NCI-H2196 treated with DMSO at 0.1 percent for 48 hours (cell line): ENCODE measurements around the gene ZNF207.
"Not testable (repeated sequence)": the region's sequence is repeated elsewhere in the genome, so short reads cannot be mapped to it uniquely, and the experiment has no call there.

Experiments
- DNase-seq: peaks from one replicate; lab custom pipeline; 2025; ENCODE audit not compliant: unreplicated experiment; lab: John Stamatoyannopoulos, UW

The ZNF207 gene

DNA sequence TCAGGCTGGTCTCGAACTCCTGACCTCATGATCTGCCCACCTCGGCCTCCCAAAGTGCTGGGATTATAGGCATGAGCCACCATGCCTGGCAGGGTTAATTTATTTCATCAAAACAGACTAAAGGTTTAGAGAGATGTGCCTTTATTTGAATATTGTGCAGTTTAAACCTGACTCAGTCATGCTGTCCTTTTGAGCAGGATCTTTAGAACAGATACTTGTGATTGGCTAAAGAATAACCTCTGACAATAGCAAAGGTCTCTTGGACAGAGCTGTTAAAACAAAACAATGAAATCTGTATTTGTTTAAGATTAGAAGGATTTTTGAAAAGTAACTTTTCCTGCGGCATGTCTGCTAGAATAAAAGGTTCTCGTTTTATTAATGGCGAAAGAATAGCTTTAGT, 36.0 kb downstream of the ZNF207 start:
- no peak for DNase-seq

DNA sequence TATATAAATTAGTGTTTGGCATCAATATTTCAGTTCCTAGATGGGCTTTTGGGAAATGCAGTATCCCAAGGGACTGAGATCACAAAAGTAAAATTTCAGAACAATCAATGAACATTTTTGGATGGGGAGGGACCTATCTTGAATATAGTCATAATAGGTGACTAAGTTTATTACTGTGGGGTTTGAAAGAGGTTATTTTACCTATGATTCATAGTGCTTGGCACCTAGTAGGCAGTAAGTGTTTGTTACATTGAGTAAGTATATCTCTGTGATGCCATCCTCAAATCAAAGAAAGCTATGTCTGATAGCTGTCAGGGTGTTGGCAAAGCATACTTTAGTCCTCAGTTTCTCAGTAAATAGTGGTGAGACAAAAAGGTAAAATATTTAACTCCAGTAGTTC, 36.9 kb downstream of the ZNF207 start:
- no peak for DNase-seq

DNA sequence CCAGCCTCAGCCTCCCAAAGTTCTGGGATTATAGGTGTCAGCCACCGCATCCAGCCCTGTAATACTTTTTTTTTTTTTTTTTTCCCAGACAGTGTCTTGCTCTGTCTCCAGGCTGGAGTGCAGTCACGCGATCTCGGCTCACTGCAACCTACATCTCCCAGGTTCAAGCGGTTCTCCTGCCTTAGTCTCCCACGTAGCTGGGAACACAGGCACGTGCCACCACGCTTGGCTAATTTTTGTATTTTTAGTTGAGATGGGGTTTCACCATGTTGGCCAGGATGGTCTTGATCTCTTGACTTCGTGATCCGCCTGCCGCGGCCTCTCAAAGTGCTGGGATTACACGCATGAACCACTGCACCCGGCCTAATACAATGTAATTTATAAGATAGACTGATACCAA, 38.2 kb downstream of the ZNF207 start:
- not testable (repeated sequence) for DNase-seq

DNA sequence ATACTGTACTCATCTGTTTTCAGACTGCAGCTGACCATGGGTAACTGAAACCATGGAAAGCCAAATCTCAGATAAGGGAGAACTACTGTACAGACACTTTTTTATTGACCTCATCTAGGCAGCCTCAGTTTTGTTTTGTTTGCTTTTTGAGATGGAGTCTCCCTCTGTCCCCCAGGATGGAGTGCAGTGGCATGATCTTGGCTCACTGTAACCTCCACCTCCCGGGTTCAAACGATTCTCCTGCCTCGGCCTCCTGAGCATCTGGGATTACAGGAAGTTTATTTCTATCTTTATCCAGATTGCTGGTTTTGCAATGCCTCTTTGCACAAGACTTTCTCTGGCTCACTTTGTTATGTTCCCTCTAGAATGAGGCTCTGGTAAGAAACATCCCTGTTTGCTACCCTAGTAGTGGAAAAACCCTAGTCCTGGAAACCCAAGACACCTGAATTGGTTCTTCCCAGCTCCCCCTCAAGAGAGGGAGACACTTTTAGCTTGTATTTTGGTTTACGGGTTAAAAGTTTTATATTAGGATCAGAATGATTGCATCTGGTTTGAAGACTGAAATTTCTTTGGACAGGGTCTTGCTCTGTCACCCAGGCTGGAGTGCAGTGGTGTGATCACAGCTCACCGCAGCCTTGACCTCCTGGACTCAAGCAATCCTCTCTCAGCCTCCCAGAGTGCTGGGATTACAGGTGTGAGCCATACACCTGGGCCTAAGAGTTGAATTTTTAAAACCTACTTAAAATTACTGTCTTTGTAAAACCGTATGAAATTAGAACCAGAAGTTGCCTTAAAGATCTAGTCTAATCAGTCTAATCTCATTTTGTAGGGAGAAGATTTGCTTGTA, 38.9 kb downstream of the ZNF207 start:
- DNase-seq: no peak

DNA sequence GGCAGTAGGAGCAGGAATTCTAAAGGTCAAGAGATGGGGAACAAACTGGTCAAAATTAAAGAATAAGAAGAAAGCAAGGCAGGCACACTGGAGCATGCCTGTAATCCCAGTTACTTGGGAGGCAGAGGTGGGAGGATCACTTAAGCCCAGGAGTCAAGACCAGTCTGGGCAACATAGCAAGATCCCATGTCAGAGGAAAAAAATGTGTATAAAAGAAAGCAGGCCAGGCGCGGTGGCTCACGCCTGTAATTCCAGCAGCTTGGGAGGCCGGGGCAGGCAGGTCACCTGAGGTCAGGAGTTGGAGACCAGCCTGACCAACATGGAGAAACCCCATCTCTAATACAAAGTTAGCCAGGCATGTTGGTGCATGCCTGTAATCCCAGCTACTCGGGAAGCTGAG, 43.9 kb downstream of the ZNF207 start:
- no peak for DNase-seq

DNA sequence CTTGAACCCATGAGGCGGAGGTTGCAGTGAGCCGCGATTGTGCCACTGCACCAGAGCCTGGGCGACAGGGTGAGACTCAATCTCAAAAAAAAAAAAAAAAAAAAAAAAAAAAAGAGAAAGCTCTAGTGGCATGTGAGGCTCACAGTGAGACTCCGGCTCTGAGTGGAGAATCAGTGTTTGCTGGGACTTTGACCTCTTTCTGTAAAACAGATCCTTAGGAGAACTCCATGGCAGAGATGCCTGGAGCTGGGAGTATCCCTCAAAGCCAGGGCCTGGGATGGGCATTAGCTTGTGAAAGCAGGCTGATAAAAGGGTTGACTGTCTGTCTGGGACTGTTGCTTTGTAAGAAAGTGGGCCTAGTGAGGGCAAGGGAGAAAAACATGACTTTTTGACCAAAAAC, 46.4 kb downstream of the ZNF207 start:
- DNase-seq: no peak

DNA sequence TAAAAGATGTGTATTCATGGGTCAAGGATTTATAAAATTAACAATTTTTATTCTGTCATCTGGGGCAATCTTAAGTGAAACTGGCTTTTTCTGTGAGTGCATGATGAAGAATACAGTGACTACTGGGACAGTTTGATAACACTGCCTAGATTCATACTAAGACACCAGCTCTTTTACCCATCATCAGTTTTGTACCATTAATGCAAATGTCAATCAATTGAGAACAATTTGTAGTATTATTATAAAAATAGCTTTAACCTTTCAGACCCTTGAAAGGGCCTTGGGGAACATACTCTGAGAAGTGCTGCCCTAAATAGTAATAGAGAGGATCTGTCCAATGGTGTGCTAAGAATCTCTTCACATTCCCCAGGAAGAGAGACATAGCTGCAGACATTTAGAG, 49.0 kb downstream of the ZNF207 start:
- DNase-seq: no peak

DNA sequence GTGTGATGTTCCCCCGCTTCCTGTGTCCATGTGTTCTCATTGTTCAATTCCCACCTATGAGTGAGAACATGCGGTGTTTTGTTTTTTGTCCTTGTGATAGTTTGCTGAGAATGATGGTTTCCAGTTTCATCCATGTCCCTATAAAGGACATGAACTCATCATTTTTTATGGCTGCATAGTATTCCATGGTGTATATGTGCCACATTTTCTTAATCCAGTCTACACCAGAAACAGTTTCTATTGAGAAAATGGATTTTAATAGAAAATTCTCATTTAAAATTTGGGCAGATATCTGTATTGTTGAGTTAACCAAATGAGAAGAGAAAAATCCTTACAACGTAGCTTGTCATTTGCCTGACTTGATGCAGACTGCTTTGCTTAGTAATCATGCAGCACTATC, 60.1 kb downstream of the ZNF207 start:
- DNase-seq: not testable (repeated sequence)

DNA sequence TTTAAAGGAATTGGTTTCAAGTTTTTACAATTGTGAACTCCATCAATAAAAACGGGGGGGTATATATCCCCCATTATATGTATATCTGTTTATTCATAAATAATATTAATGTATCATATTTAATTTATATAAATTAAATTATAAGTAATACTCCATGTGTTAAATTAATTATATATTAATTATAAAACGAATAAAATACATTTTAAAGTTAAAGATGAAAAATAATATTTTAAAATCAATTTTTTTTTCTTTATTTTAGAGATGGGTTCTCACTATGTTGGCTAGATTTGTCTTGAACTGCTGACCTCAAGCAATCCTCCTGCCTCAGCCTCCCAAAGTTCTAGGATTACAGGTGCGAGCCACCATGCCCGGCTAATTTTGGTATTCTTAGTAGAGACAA, 76.9 kb downstream of the ZNF207 start:
- DNase-seq: no peak

DNA sequence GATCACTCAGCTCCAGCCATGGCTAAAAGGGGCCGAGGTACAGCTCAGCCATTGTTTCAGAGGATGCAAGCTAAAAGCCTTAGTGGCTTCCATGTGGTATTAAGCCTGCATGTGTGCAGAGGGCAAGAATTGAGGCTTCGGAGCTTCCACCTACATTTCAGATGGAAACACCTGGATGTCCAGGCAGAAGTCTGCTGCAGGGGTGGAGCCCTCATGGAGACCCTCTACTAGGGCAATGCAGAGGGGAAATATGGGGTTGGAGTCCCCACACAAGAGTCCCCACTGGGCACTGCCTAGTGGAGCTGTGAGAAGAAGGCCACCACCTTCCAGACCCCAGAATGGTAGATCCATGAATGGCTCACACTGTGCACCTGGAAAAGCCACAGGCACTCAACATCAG, 79.6 kb downstream of the ZNF207 start:
- DNase-seq: no peak
